ENCODE measurements around the gene TMEM256. TPM values are rescaled to one million over a fixed set of nuclear protein-coding genes. Genes with fewer than 3 reads are reported as not detected.

Gene TMEM256
- total and polyA plus RNA-seq, 5 experiments from 2014 or later: 45.4 to 96.5 (median 62.6) TPM

DNA sequence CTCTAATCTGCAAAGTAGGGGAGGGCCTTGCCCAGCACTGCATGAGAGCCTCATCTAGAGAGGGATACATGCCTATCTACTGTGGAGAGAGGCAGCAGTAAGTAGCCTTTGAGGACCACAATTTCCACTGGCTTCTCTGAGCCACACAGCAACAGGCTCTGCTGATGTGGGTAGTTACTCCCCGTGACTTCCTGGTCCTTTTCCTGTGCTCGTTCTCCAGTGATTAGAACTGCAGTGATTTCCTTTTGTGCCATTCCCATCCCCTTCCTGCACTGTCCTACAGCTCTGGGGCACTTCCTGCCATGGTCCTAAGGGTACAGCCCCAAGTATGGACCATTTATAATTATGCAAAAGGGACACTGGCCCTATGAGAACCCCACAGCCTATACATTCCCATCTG lies 12.6 kb downstream of the TMEM256 start:
- ATAC-seq (no peak), DNase-seq (no peak)
- POLR2A ChIA-PET: interaction anchor here (1.0 to 1.1 kb wide), 2 partner anchors 13 to 64 kb away, joined by 3 read pairs; partner anchors contain the start of gene TMEM256
- Mint-ChIP-seq H3K36me3 (peaks cover 0 to 51% (median 4%) of the 10 kb centered on the region in 3 donors), H3K27me3 (no peaks in the 10 kb centered on the region), H3K4me3 (peak overlapping the region in 6 of 10 donors; percentile 7 to 82 (median 46)), H3K4me1 (peaks cover 23 to 48% (median 40%) of the 10 kb centered on the region in 4 donors), H3K27ac (peak overlapping the region in 6 of 10 donors; percentile 40 to 78 (median 62)), H3K9me3 (no peaks in the 10 kb centered on the region)

DNA sequence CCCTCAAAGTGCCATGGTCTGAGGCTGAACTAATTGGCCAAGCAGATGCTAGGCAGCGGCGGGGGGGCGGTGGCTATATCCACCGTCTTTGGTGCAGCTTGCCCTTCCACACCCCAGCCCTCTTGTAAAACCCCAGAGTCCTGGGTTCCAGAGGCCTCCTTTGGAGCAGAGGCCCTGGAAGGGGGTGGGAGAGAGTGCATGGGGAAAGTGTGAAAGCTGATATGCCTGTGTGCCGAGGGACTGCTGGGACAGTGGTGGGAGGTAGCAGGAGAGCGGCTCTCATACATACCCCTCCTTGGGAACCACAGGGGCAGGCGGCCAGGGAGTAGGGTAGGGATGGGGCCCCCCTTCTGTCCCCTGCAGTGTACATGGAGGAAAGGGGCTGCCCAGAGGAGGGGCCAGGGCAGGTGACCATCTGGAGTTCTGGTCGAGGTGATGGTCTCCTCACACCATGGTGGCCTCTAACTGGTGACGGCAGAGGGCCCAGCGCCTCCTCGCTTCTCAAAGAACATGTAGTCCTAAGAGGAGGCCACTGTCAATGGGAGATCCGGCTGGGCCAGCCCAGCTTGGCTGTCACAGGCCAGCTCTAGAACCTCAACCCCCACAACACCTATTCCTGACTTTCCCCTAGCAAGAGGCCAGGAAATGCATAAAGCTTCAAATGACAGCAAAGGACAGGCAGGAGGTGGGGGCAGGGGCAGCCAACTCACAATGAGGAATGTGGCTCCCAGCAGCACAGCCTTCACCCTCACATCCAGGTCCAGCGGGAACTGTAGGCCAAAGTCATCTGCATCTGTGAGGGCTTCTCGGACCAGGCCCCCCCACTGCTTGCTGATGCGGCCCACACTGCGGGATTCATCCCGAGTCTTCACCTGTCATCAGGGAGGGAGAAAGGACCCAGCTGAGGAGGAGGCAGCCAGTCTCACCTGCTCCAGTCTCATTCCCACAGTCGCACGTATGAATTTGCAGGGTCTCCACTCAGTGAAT lies 13.7 kb downstream of the TMEM256 start:
- ATAC-seq: no peak
- DNase-seq: no peak
- peak overlapping the region in 1 of 10 donors; percentile 14 for H3K4me3 Mint-ChIP-seq
- H3K36me3 Mint-ChIP-seq: peaks cover 0 to 51% (median 4%) of the 10 kb centered on the region in 3 donors
- H3K9me3 Mint-ChIP-seq: no peaks in the 10 kb centered on the region
- peaks cover 25 to 44% (median 39%) of the 10 kb centered on the region in 4 donors for H3K4me1 Mint-ChIP-seq
- no peaks in the 10 kb centered on the region for H3K27me3 Mint-ChIP-seq
- POLR2A ChIA-PET: interaction anchor here (0.5 to 1.8 kb wide), 8 partner anchors 10 to 212 kb away, joined by 3 to 8 read pairs (median 3); partner anchors contain the start of genes POLR2A, TMEM256 and TNK1
- peak overlapping the region in 3 of 10 donors; percentile 48 to 85 (median 49) for H3K27ac Mint-ChIP-seq

DNA sequence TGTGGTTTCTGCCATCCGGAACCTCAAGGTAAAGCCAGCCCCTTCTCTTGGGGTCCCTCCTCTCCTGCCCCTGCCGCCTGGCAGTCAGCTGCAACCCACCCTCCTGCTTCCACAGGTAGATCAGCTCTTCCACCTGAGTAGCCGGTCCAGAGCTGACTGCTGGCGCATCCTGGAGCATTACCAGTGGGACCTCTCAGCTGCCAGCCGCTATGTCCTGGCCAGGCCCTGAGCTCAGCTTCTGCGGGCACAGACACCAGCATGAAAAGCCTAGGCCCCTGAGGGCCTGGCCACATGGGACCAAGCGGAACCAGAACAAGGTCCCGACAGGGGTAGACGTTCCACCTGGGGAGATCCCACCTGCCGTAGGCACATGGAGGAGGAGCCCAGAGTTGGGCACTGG lies 15.0 kb downstream of the TMEM256 start:
- POLR2A ChIA-PET: interaction anchor here (0.5 to 1.8 kb wide), 7 partner anchors 8 to 224 kb away, joined by 3 to 8 read pairs (median 3); partner anchors contain the start of genes TMEM256 and TNK1
- Mint-ChIP-seq H3K36me3 (peaks cover 0 to 51% (median 4%) of the 10 kb centered on the region in 3 donors), H3K27ac (peak overlapping the region in 1 of 10 donors; percentile 56), H3K9me3 (no peaks in the 10 kb centered on the region), H3K4me1 (peaks cover 25 to 44% (median 38%) of the 10 kb centered on the region in 4 donors), H3K27me3 (no peaks in the 10 kb centered on the region), H3K4me3 (no peak overlapping the region)
- DNase-seq (no peak), ATAC-seq (no peak)

DNA sequence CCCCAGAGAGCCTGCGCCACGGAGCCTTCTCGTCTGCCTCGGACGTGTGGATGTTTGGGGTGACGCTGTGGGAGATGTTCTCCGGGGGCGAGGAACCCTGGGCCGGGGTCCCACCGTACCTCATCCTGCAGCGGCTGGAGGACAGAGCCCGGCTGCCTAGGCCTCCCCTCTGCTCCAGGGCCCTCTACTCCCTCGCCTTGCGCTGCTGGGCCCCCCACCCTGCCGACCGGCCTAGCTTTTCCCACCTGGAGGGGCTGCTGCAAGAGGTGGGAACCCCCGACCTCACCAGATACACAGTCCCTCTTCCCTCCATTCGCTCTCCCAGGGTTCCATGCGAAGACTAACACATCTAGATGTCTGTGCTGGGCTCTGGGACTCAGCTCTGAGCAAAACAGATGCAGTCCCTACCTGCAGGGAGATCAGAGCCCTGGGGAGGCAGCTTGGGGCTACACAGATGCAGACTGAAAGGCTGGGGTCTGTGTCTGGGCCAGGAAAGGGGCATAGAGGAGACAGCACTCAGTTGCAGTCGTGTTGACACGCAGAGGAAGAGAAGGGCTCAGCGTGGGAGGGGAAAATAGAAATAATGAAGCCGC lies 19.3 kb downstream of the TMEM256 start:
- Mint-ChIP-seq H3K4me1 (peaks cover 15 to 42% (median 26%) of the 10 kb centered on the region in 4 donors), H3K36me3 (peaks cover 0 to 25% (median 0%) of the 10 kb centered on the region in 3 donors), H3K27ac (peak overlapping the region; percentile 79 to 97 (median 96)), H3K27me3 (peaks cover 9 to 27% (median 22%) of the 10 kb centered on the region in 5 donors), H3K4me3 (peak overlapping the region; percentile 77 to 94 (median 86)), H3K9me3 (no peaks in the 10 kb centered on the region)
- POLR2A ChIA-PET: interaction anchor here (0.5 to 4.5 kb wide), 33 partner anchors 10 to 805 kb away, joined by 3 to 50 read pairs (median 5); partner anchors contain the start of genes ACAP1, FXR2, KCTD11 and NEURL4
- ATAC-seq (no peak), DNase-seq (no peak)

DNA sequence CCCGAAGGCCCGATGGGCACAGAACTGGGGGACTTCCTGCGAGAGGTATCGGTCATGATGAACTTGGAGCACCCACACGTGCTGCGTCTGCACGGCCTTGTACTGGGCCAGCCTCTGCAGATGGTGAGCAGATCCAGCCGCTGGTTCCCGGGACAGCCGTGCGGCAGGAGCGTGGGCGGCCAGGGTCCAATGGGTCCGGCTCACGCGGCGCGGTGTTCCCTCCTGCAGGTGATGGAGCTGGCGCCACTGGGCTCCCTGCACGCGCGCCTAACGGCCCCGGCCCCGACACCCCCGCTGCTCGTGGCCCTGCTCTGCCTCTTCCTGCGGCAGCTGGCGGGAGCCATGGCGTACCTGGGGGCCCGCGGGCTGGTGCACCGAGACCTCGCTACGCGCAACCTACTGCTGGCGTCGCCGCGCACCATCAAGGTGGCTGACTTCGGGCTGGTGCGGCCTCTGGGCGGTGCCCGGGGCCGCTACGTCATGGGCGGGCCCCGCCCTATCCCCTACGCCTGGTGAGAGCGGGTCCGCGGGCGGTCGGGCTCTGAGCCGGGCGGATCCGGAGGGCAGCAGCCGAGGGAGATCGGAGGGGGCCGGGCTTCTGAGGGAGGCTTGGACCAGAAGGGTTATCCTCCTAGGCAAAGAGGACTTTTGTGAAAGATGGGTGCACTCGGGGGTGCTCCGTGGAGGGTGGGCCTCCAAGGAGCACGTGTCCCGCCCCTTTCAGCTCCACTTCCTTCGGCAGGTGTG lies 20.0 kb downstream of the TMEM256 start:
- peaks cover 5 to 19% (median 5%) of the 10 kb centered on the region in 3 donors for H3K36me3 Mint-ChIP-seq
- peaks cover 15 to 42% (median 24%) of the 10 kb centered on the region in 4 donors for H3K4me1 Mint-ChIP-seq
- DNase-seq: peak; percentile 65 to 93 (median 82)
- POLR2A ChIA-PET: interaction anchor here (0.6 to 4.5 kb wide), 33 partner anchors 9 to 805 kb away, joined by 3 to 50 read pairs (median 4); partner anchors contain the start of genes ACAP1, FXR2, KCTD11 and NEURL4
- H3K9me3 Mint-ChIP-seq: peaks cover 0 to 5% (median 0%) of the 10 kb centered on the region in 9 donors
- peak; percentile 95 for ATAC-seq
- H3K4me3 Mint-ChIP-seq: peak overlapping the region; percentile 77 to 94 (median 86)
- peak overlapping the region; percentile 48 to 97 (median 96) for H3K27ac Mint-ChIP-seq
- H3K27me3 Mint-ChIP-seq: peaks cover 14 to 33% (median 29%) of the 10 kb centered on the region in 5 donors

DNA sequence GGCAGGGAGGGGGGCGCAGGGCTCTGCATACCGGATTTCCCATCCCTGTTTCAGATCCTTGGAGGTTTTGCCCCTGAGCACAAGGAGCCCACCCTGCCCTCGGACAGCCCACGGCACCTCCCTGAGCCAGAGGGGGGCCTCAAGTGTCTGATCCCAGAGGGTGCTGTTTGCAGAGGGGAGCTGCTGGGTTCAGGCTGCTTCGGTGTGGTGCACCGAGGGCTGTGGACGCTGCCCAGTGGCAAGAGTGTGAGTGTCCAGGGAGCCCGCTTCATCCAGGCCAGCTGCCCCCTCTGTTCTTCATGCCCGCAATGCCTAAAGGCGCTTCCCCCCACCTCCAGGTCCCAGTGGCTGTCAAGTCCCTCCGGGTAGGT lies 20.5 kb downstream of the TMEM256 start:
- no peak for DNase-seq
- peaks cover 0 to 5% (median 0%) of the 10 kb centered on the region in 9 donors for H3K9me3 Mint-ChIP-seq
- ATAC-seq: no peak
- peaks cover 15 to 42% (median 24%) of the 10 kb centered on the region in 4 donors for H3K4me1 Mint-ChIP-seq
- peak overlapping the region; percentile 24 to 94 (median 81) for H3K4me3 Mint-ChIP-seq
- POLR2A ChIA-PET: interaction anchor here (0.5 to 4.5 kb wide), 17 partner anchors 11 to 303 kb away, joined by 3 to 50 read pairs (median 8); partner anchors contain the start of genes ACAP1, KCTD11, NEURL4 and PLSCR3
- peak overlapping the region in 6 of 10 donors; percentile 27 to 95 (median 76) for H3K27ac Mint-ChIP-seq
- H3K36me3 Mint-ChIP-seq: peaks cover 5 to 15% (median 6%) of the 10 kb centered on the region in 3 donors
- peaks cover 14 to 38% (median 30%) of the 10 kb centered on the region in 5 donors for H3K27me3 Mint-ChIP-seq

DNA sequence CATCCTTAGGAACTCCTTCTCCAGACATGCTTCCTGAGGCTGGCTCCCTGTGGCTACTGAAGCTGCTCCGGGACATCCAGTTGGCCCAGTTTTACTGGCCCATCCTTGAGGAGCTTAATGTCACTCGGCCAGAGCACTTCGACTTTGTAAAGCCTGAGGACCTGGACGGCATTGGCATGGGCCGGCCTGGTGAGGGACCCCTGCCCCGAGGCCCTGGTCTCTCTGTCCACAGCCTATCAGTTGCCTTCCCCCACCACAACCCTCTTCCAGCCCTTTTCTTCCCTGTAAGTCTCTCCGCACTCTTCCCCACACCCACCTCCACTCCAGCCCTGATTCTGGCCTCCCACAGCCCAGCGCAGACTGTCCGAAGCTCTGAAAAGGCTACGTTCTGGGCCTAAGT lies 21.0 kb downstream of the TMEM256 start:
- Mint-ChIP-seq H3K4me1 (peaks cover 15 to 42% (median 24%) of the 10 kb centered on the region in 4 donors), H3K27ac (peak overlapping the region in 6 of 10 donors; percentile 27 to 95 (median 78)), H3K4me3 (peak overlapping the region in 9 of 10 donors; percentile 26 to 89 (median 55)), H3K36me3 (peaks cover 5 to 12% (median 6%) of the 10 kb centered on the region in 3 donors), H3K27me3 (peaks cover 14 to 39% (median 30%) of the 10 kb centered on the region in 5 donors), H3K9me3 (peaks cover 0 to 5% (median 0%) of the 10 kb centered on the region in 9 donors)
- ATAC-seq (no peak), DNase-seq (no peak)
- POLR2A ChIA-PET: interaction anchor here (0.5 to 4.5 kb wide), 9 partner anchors 11 to 304 kb away, joined by 3 to 50 read pairs (median 15); partner anchors contain the start of genes ACAP1, KCTD11, PLSCR3 and TMEM102

DNA sequence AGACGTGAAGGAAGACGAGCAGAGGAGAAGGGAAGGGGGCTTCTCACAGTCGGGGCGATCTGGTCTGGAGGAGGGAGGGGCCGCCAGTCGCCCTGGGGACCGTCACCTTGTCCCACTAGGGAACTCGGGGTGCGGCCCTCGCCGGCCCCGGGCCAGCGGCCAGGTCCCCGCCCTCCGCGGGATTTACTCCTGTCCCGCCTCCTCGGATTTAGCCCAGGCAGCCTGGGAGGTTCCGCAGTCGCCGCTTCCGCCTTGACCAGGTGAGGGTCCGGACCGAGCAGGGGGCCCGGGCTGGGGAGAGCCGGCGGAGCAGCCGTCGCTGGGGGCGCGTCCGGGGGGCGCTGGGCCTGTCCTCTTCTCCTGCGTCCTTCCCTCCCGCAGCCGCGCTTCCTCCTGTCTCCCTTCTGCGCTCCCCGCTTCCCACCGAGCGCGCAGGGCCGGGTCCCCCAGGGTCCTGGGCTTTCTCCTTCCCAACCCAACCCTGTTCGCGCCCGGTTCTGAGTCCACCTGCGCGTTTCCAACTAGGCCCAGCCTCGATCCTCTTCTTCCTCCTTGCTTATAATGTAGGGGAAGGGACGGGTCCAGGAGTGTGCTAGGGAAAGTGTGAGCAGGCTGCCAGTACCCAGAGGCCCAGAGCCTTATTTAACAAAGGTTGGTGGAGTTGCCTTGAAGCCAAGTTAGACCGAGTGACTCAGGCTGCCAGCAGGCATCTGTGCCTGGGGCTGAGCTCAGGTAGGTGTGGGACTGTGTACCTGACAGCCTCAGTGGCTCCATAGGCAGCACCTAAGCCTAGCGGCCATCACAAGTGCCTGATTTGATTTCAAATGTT lies 22.8 kb downstream of the TMEM256 start, which contains the start of gene TNK1:
TSS of gene TNK1 (plus strand) at position 235 of the 829 bp plus-strand sequence. CDS start 1,838 bp downstream, outside the sequence.
- Mint-ChIP-seq H3K27ac (peak within 1 kb of the TSS in 4 of 10 donors; percentile 22 to 45 (median 38)), H3K4me1 (peaks cover 13 to 36% (median 22%) of the 10 kb centered on the region in 4 donors), H3K4me3 (peak within 1 kb of the TSS in 8 of 10 donors; percentile 12 to 67 (median 36)), H3K36me3 (peaks cover 0 to 6% (median 5%) of the 10 kb centered on the region in 3 donors), H3K27me3 (peaks cover 14 to 52% (median 32%) of the 10 kb centered on the region in 5 donors), H3K9me3 (peaks cover 0 to 5% (median 0%) of the 10 kb centered on the region in 9 donors)
- POLR2A ChIA-PET: interaction anchor here (0.8 to 2.3 kb wide), 5 partner anchors 9 to 98 kb away, joined by 3 to 8 read pairs (median 4); partner anchors contain the start of genes PLSCR3, SPEM2 and ZBTB4
- DNase-seq: no peak
- no peak for ATAC-seq

DNA sequence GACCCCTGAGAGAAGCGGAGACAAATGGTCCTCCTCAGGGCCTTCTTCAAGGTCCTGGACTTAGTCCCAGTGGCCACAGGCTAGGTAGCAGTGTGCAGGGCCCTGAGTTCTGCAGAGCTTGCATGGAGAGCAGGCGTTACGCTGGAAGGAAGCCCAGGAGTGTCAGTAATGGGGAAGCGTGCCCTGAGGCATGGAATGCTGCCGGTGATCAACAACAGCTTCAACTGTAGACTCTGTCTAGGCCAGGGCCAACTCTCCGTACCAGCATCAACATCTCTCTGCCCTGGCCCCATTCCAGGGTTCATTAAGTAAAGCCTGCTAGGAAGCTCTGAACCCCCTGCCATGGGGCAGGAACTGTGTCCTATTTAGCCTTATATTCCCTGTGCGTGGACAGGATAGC lies 23.6 kb downstream of the TMEM256 start:
- Mint-ChIP-seq H3K4me3 (peak overlapping the region in 3 of 10 donors; percentile 16 to 62 (median 25)), H3K9me3 (peaks cover 0 to 5% (median 0%) of the 10 kb centered on the region in 9 donors), H3K27ac (peak overlapping the region in 2 of 10 donors; percentile 24 to 45), H3K36me3 (peaks cover 0 to 6% (median 5%) of the 10 kb centered on the region in 3 donors), H3K27me3 (peaks cover 14 to 52% (median 32%) of the 10 kb centered on the region in 5 donors), H3K4me1 (peaks cover 11 to 31% (median 19%) of the 10 kb centered on the region in 4 donors)
- DNase-seq (no peak), ATAC-seq (no peak)
- POLR2A ChIA-PET: interaction anchor here (0.8 to 2.3 kb wide), 4 partner anchors 9 to 106 kb away, joined by 3 to 8 read pairs (median 4); partner anchors contain the start of gene PLSCR3

DNA sequence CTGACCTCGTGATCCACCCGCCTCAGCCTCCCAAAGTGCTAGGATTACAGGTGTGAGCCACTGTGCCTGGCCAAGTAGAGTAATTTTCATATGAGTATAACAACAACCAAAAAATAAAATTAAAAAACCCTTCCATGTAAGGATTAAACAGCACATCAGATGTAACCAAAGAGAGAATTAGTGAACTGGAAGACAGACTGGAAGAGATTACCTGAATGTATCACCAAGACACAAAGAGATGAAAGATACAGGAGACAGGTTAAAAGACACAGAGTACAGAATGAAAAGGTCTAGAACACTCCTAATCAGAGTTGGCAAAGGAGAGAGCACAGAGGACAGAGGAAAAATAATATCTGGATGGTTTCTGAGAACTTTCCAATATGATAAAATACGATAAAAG lies 24.8 kb downstream of the TMEM256 start:
- POLR2A ChIA-PET: interaction anchor here (0.7 kb wide), 1 partner anchor 7 kb away, joined by 4 read pairs; no protein-coding TSS in a partner anchor

More for the DNA sequence above, 24.8 kb downstream of the TMEM256 start:
- Mint-ChIP-seq H3K9me3 (peaks cover 0 to 5% (median 0%) of the 10 kb centered on the region in 9 donors), H3K36me3 (peaks cover 0 to 6% (median 5%) of the 10 kb centered on the region in 3 donors), H3K4me3 (no peak overlapping the region), H3K27me3 (peaks cover 14 to 52% (median 32%) of the 10 kb centered on the region in 5 donors), H3K27ac (peak overlapping the region in 1 of 10 donors; percentile 34), H3K4me1 (peaks cover 7 to 23% (median 14%) of the 10 kb centered on the region in 4 donors)
- ATAC-seq (no peak), DNase-seq (no peak)

Data from naive thymus-derived CD8-positive, alpha-beta T cell (primary cell).